Mucosa of rectum (tissue), 2 donors: Measurements from ENCODE around the gene NIN.
A peak's percentile ranks its signal among the peaks of the same experiment; 100 is the strongest.

ENCODE experiments used
- H3K27ac ChIP-seq, 2 donors: one replicate each; pipeline ENCODE4 v1.7.0; 2013; ENCODE audit warnings: inconsistent platforms in 2 of 2, low read depth in 2 of 2, low read length in 2 of 2
- H3K27me3 ChIP-seq, 2 donors: one replicate each; pipeline ENCODE4 v1.7.0; 2013; ENCODE audit warnings: low read length in 2 of 2; ENCODE audit not compliant: control insufficient read depth in 2 of 2, insufficient read depth in 2 of 2
- H3K36me3 ChIP-seq, 2 donors: one replicate each; pipeline ENCODE4 v1.7.0; 2013; ENCODE audit warnings: low read length in 2 of 2; ENCODE audit not compliant: control insufficient read depth in 2 of 2, insufficient read depth in 2 of 2
- H3K4me1 ChIP-seq, 2 donors: one replicate each; pipeline ENCODE4 v1.7.0; 2013; ENCODE audit warnings: low read length in 2 of 2, mild to moderate bottlenecking in 1 of 2; ENCODE audit not compliant: control insufficient read depth in 2 of 2, insufficient read depth in 2 of 2
- H3K4me3 ChIP-seq, 2 donors: one replicate each; pipeline ENCODE4 v1.7.0; 2013; ENCODE audit warnings: low read length in 2 of 2
- H3K9ac ChIP-seq, 2 donors: one replicate each; pipeline ENCODE4 v1.7.0; 2013; ENCODE audit warnings: low read length in 2 of 2, low read depth in 1 of 2, mild to moderate bottlenecking in 1 of 2
- H3K9me3 ChIP-seq, 2 donors: one replicate each; pipeline ENCODE4 v1.7.0; 2013; ENCODE audit warnings: low read length in 2 of 2; ENCODE audit not compliant: control insufficient read depth in 2 of 2
- donor health status: healthy.
- donor health status: Normal muscosa, but diverticular disease.

The NIN gene

DNA sequence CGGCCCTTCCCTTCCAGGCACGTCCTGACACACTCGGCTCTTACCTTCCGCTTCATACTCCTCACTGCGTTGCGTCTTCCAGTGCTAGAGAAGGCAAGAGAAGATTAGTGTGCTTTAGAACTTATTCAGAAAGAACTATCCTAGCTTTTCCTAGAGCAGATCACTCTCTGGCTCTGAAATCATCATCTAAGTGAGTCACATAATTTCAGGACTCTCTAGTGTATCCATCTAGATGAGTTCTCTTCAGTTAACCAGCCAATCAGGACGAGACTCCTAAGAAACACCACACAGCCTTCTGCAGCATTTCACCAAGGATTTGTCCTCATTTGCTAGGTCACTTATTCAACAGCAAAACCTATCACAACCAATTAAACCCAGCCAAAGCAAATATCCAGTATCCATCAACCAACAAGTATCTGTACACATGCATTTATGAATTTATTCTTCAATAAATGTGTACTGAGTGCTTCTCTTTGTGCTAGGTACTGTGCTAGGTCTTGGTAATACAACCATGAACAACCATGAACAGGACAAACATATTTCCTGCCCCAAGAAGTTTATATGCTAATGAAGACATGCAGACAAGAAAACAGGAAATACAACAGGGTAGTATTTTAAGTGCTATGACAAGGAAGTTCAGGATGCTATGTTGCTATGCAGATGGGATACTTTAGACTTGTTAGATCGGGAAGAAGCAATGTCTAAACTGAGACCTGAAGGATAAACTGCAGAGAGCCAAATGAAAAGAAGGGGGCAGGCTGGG is 52.1 kb downstream of the NIN start:
- Histone ChIP-seq H3K9ac (no peak overlapping the region), H3K27ac (no peak overlapping the region), H3K9me3 (no peaks in the 10 kb centered on the region), H3K4me3 (no peak overlapping the region), H3K4me1 (no peaks in the 10 kb centered on the region), H3K27me3 (no peaks in the 10 kb centered on the region), H3K36me3 (peaks cover 3 to 5% of the 10 kb centered on the region in 2 donors)

DNA sequence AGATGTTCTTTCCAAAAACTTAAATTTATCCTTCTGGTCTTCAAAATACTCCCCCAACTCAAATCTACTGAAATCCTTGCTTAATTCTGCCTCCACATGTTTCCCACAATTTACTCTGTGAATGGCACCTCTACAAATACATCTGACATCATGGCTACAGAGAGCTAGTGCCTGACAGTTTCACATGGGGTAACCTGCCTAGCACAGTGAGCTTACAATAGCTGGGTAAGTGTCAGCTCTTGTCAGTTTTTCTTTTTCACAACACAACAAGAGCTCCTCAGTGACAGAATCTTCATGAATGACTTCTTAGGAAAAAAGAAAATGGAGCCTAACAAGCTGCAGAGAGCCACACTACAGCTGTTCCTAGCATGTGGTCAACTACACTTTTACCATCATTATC is 54.4 kb downstream of the NIN start:
- Histone ChIP-seq H3K9me3 (no peaks in the 10 kb centered on the region), H3K9ac (no peak overlapping the region), H3K27me3 (no peaks in the 10 kb centered on the region), H3K27ac (no peak overlapping the region), H3K4me1 (no peaks in the 10 kb centered on the region), H3K36me3 (peaks cover 13 to 20% of the 10 kb centered on the region in 2 donors), H3K4me3 (no peak overlapping the region)

DNA sequence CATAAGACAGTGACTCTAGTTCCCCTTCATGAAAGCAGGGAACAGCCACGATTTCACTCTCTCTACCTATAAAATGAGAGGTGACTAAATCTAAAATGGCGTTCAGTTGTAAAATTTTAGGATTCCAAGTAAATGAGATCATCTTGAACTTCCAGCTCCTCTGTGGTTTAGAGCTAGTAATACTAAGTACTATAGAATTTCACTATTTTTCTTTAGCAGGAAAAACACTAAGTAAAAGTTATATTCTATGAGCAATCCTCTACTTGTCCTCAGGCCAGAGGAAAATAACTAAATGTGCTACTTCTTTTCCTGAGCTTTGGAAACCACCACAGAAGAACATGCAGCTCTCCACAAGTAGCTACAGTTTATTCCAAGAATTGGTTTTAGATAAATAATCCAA is 55.6 kb downstream of the NIN start:
- Histone ChIP-seq H3K9ac (no peak overlapping the region), H3K36me3 (peaks cover 24 to 32% of the 10 kb centered on the region in 2 donors), H3K4me1 (no peaks in the 10 kb centered on the region), H3K27ac (peak overlapping the region in 1 of 2 donors; percentile 64), H3K4me3 (no peak overlapping the region), H3K9me3 (no peaks in the 10 kb centered on the region), H3K27me3 (no peaks in the 10 kb centered on the region)

DNA sequence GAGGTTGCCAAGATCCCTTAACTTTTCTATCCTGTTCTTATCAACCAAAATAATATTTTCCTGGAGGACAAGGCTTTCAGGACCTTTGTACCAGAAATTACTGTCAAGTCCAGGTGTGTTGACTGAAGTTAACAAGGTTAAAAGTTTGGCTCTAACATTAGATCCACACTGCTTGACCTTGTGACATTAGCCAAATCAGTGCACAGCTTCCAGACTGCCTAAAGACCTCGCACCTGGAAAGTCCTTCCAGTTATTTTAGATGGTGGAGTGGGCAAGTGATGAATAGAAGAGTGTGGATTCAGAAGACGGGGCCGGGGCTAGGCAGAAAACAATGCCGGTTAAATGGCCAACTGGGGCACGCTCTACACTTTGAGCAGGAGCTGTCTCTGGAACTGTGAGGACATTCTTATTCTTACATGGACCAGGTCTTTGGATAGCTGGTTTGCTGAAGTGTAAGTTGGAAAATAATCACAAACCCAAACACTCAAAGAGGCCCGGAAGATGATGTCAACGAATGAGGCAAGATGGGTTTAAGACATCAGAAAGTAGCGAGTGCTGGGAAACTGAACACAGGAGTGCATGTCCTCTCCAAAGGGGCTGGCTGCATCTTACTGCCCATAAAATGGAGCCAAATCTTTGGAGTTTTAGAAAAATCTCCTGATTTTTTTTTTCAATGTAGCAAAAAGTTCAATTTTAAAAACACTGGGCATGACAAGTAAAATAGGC is 56.3 kb downstream of the NIN start:
- Histone ChIP-seq H3K27ac (peak overlapping the region in 1 of 2 donors; percentile 64), H3K4me1 (no peaks in the 10 kb centered on the region), H3K9me3 (no peaks in the 10 kb centered on the region), H3K27me3 (no peaks in the 10 kb centered on the region), H3K9ac (no peak overlapping the region), H3K36me3 (peaks cover 30 to 38% of the 10 kb centered on the region in 2 donors), H3K4me3 (no peak overlapping the region)

DNA sequence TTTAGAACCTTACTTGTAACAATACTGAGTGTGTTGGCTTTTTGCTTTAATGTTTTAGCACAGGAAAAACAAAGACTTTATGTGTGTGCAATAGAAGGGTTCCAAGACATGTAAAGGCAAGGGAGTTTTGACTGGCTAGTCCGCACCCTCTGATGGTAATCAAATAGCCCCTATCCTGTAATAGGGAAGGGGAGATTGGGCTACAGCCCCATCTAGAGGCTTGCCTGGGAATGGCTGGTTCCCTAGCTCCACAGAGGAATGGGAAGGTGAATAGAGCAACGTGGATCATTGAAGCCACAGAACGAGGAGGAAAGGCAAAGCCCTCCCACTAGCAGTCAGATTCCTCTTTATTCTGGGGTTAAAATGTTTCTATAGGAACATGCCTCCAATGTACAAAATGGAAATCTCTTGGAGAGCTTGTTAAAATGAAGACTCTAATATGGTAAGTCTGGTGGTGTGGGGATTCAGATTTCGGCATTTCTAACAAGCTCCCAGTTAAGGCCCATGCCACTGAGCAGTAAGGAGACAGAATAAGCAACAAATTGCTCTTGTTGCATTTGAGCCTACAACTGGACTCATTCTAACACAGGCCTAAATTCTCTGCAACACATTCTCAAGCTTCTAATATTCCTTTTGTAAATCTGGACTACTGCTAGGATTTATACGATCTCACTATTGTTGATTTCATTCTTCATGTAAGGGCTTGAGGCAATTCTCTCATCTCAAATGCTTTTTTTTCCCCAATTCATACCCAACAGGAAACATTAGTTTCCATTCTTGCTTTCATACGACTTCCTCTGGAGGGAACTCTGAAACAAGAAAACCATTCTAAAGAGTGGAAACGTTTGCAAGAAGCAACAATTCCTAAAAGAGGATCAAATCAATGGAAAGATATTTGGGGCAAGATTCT is 57.1 kb downstream of the NIN start:
- Histone ChIP-seq H3K9ac (no peak overlapping the region), H3K4me3 (no peak overlapping the region), H3K36me3 (peaks cover 37 to 43% of the 10 kb centered on the region in 2 donors), H3K9me3 (no peaks in the 10 kb centered on the region), H3K4me1 (no peaks in the 10 kb centered on the region), H3K27me3 (no peaks in the 10 kb centered on the region), H3K27ac (no peak overlapping the region)

DNA sequence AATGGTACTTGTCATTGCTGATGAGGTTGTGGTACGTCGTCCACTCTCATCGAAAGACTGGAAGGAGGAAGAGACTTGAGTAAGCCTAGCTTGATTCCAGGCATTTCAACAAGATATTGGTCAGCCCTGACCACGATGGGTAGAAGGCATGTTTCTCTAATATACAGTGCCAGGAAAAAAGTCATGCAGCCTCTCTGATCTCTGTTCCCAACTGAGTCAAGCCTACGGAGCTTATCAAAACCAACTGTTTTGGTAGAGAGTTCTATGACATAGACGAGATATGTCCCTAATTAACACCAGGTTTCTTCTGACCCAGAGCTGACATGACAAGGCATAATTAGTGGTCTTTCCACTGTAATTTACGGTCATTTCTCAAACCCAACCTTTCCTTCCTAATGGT is 58.5 kb downstream of the NIN start:
- Histone ChIP-seq H3K27me3 (no peaks in the 10 kb centered on the region), H3K27ac (no peak overlapping the region), H3K36me3 (peaks cover 46 to 48% of the 10 kb centered on the region in 2 donors), H3K4me1 (no peaks in the 10 kb centered on the region), H3K9me3 (no peaks in the 10 kb centered on the region), H3K4me3 (no peak overlapping the region), H3K9ac (no peak overlapping the region)

DNA sequence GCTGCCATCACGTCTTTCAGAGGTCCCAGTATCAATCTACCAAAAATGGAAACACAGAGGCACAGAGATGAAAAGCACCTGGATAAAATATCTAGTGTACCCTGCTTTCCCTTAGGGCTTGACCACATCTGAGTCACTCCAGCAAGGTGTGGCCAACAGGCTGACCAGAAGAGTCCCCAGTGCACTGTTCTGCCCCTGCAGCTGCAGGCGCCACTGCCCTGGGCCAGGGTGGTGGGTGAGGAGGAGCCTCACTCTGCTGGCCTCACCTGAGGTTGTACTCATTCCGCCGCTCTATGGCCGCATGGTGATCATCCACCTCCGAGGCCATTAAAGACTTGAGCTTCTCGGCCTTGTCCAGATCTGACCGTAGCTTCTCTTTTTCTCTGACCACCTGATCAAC is 60.4 kb downstream of the NIN start:
- Histone ChIP-seq H3K27me3 (no peaks in the 10 kb centered on the region), H3K9me3 (no peaks in the 10 kb centered on the region), H3K4me3 (no peak overlapping the region)

DNA sequence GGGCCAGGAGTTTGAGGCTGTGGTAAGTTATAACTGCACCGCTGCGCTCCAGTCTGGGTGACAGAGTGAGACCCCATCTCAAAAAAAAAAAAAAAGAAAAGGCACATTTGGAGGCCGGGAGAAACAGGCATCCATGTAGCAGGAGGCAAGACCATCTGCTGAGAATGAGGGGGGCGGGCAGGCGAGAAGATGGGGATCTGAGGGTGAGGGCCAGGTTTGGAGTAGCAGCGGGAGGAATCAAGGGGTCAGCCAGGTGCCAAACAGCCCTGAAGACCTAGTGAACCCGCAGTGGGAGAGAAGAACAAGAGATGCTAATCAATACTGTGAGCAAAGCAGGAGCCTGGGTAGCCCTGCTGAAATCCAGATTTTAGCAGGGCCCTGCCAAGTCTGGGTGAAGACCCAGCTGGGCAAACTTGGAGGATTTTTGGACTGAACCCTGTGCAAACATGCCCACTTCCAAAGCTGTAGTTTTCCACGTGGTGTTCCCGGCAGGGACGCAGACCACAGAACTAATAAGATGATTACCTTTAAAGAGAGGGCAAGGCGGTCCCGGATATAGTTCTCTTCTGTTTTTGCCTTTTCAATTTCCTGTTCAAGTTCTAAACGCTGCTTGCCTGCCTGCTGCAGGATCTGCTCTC is 61.0 kb downstream of the NIN start:
- Histone ChIP-seq H3K27ac (no peak overlapping the region), H3K36me3 (peaks cover 46 to 52% of the 10 kb centered on the region in 2 donors), H3K4me1 (no peaks in the 10 kb centered on the region), H3K9me3 (no peaks in the 10 kb centered on the region), H3K4me3 (no peak overlapping the region), H3K9ac (no peak overlapping the region), H3K27me3 (no peaks in the 10 kb centered on the region)

More for the DNA sequence above, 60.4 kb downstream of the NIN start:
- no peak overlapping the region for H3K27ac ChIP-seq
- no peak overlapping the region for H3K9ac ChIP-seq
- H3K4me1 ChIP-seq, result no peaks in the 10 kb centered on the region
- H3K36me3 ChIP-seq, result peaks cover 46 to 52% of the 10 kb centered on the region in 2 donors

DNA sequence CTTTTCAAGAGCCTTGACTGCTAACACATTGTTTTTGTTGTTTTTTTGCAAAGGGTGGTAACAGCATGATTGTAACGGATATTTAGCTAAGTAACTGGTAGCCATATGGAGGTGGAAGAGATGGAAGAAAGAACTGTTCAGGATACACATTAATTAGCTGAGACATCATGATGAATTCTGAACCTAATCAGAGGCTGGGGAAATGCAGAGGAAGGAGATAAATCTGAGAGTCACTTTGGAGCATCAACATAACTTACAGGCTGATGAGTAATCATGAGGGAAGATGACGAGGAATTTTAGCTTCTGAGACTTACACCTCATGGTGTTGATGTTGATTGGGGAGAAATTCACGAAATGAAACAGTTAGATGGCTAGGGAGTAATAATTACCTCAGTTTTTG is 62.3 kb downstream of the NIN start:
- Histone ChIP-seq H3K36me3 (peaks cover 51 to 56% of the 10 kb centered on the region in 2 donors), H3K9me3 (no peaks in the 10 kb centered on the region), H3K27me3 (no peaks in the 10 kb centered on the region), H3K27ac (no peak overlapping the region), H3K9ac (no peak overlapping the region), H3K4me3 (no peak overlapping the region), H3K4me1 (no peaks in the 10 kb centered on the region)
